ENCODE measurements around the gene AARS2.

GRCh38 chr6:44289726-44290260 is 23.4 kb downstream of the AARS2 start:
- no peak for TF ChIP-seq POLR2A (IDR thresholded peaks at IDR 0.05)
- TF ChIP-seq CTCF (IDR thresholded peaks at IDR 0.05) = no peak

All from uterus (tissue), 2 donors.